ENCODE results near the gene DICER1. TPM values are rescaled to one million over a fixed set of nuclear protein-coding genes. Genes with fewer than 3 reads are reported as not detected.

The DICER1 gene
- total and polyA plus RNA-seq, 2 experiments from 2014 or later: 21.4 to 59.2 TPM

DNA sequence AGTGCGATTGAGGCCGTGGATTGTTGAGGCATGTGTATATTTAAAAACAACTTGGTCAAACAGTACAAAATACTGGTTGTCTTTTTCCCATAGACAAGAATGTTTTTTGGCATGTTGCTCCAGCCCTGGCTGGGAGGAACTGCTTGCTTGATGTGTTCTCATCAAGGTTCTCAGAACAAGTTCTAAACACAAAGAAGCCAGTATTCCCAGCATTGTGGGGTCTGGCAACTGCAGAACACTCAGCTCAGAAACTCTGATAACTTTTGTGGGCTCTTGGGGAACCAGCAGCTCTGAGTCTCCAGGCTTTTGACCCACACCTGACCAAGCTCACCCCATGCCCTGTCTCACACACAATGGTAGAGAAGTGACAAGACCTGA is 27.1 kb upstream of the DICER1 start (continued):
- TF ChIP-seq, protein P1, sequence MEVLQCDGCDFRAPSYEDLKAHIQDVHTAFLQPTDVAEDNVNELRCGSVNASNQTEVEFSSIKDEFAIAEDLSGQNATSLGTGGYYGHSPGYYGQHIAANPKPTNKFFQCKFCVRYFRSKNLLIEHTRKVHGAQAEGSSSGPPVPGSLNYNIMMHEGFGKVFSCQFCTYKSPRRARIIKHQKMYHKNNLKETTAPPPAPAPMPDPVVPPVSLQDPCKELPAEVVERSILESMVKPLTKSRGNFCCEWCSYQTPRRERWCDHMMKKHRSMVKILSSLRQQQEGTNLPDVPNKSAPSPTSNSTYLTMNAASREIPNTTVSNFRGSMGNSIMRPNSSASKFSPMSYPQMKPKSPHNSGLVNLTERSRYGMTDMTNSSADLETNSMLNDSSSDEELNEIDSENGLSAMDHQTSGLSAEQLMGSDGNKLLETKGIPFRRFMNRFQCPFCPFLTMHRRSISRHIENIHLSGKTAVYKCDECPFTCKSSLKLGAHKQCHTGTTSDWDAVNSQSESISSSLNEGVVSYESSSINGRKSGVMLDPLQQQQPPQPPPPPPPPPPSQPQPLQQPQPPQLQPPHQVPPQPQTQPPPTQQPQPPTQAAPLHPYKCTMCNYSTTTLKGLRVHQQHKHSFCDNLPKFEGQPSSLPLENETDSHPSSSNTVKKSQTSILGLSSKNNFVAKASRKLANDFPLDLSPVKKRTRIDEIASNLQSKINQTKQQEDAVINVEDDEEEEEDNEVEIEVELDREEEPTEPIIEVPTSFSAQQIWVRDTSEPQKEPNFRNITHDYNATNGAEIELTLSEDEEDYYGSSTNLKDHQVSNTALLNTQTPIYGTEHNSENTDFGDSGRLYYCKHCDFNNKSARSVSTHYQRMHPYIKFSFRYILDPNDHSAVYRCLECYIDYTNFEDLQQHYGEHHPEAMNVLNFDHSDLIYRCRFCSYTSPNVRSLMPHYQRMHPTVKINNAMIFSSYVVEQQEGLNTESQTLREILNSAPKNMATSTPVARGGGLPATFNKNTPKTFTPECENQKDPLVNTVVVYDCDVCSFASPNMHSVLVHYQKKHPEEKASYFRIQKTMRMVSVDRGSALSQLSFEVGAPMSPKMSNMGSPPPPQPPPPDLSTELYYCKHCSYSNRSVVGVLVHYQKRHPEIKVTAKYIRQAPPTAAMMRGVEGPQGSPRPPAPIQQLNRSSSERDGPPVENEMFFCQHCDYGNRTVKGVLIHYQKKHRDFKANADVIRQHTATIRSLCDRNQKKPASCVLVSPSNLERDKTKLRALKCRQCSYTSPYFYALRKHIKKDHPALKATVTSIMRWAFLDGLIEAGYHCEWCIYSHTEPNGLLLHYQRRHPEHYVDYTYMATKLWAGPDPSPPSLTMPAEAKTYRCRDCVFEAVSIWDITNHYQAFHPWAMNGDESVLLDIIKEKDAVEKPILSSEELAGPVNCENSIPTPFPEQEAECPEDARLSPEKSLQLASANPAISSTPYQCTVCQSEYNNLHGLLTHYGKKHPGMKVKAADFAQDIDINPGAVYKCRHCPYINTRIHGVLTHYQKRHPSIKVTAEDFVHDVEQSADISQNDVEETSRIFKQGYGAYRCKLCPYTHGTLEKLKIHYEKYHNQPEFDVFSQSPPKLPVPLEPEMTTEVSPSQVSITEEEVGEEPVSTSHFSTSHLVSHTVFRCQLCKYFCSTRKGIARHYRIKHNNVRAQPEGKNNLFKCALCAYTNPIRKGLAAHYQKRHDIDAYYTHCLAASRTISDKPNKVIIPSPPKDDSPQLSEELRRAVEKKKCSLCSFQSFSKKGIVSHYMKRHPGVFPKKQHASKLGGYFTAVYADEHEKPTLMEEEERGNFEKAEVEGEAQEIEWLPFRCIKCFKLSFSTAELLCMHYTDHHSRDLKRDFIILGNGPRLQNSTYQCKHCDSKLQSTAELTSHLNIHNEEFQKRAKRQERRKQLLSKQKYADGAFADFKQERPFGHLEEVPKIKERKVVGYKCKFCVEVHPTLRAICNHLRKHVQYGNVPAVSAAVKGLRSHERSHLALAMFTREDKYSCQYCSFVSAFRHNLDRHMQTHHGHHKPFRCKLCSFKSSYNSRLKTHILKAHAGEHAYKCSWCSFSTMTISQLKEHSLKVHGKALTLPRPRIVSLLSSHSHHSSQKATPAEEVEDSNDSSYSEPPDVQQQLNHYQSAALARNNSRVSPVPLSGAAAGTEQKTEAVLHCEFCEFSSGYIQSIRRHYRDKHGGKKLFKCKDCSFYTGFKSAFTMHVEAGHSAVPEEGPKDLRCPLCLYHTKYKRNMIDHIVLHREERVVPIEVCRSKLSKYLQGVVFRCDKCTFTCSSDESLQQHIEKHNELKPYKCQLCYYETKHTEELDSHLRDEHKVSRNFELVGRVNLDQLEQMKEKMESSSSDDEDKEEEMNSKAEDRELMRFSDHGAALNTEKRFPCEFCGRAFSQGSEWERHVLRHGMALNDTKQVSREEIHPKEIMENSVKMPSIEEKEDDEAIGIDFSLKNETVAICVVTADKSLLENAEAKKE (CRISPR knock-in tag; IDR thresholded peaks at IDR 0.05): no peak
- no peak for TF ChIP-seq STAT1 (IDR thresholded peaks at IDR 0.05; ENCODE audit: unreplicated experiment)
- TF ChIP-seq, protein P2, sequence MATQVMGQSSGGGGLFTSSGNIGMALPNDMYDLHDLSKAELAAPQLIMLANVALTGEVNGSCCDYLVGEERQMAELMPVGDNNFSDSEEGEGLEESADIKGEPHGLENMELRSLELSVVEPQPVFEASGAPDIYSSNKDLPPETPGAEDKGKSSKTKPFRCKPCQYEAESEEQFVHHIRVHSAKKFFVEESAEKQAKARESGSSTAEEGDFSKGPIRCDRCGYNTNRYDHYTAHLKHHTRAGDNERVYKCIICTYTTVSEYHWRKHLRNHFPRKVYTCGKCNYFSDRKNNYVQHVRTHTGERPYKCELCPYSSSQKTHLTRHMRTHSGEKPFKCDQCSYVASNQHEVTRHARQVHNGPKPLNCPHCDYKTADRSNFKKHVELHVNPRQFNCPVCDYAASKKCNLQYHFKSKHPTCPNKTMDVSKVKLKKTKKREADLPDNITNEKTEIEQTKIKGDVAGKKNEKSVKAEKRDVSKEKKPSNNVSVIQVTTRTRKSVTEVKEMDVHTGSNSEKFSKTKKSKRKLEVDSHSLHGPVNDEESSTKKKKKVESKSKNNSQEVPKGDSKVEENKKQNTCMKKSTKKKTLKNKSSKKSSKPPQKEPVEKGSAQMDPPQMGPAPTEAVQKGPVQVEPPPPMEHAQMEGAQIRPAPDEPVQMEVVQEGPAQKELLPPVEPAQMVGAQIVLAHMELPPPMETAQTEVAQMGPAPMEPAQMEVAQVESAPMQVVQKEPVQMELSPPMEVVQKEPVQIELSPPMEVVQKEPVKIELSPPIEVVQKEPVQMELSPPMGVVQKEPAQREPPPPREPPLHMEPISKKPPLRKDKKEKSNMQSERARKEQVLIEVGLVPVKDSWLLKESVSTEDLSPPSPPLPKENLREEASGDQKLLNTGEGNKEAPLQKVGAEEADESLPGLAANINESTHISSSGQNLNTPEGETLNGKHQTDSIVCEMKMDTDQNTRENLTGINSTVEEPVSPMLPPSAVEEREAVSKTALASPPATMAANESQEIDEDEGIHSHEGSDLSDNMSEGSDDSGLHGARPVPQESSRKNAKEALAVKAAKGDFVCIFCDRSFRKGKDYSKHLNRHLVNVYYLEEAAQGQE (IDR thresholded peaks at IDR 0.05; ENCODE audit: unreplicated experiment): no peak
- no peak for TF ChIP-seq JUNB (IDR thresholded peaks at IDR 0.05; ENCODE audit: unreplicated experiment)
- TF ChIP-seq, protein P3, sequence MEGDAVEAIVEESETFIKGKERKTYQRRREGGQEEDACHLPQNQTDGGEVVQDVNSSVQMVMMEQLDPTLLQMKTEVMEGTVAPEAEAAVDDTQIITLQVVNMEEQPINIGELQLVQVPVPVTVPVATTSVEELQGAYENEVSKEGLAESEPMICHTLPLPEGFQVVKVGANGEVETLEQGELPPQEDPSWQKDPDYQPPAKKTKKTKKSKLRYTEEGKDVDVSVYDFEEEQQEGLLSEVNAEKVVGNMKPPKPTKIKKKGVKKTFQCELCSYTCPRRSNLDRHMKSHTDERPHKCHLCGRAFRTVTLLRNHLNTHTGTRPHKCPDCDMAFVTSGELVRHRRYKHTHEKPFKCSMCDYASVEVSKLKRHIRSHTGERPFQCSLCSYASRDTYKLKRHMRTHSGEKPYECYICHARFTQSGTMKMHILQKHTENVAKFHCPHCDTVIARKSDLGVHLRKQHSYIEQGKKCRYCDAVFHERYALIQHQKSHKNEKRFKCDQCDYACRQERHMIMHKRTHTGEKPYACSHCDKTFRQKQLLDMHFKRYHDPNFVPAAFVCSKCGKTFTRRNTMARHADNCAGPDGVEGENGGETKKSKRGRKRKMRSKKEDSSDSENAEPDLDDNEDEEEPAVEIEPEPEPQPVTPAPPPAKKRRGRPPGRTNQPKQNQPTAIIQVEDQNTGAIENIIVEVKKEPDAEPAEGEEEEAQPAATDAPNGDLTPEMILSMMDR (conservative IDR thresholded peaks at IDR 0.05; ENCODE audit: low read depth in 2 of 2): no peak
- TF ChIP-seq NANOG (IDR thresholded peaks at IDR 0.05; ENCODE audit: borderline replicate concordance): no peak
